Mucosa of descending colon (tissue), 3 donors: ENCODE results near the gene RHBDD1. TPM values are rescaled to one million over a fixed set of nuclear protein-coding genes. Genes with fewer than 3 reads are reported as not detected.

ENCODE experiments used
- ATAC-seq: fragments of 200-7000 bp; cut with Tn5 transposase; one replicate; pipeline ENCODE4 v1.9.1; 2020; ENCODE audit warnings: mild to moderate bottlenecking, moderate library complexity
- DNase-seq, 3 donors: peaks; one replicate each; pipeline ENCODE4 v3.0.0-alpha.2; 2020
- H3K36me3 ChIP-seq: fragments of 200-600 bp; one replicate; pipeline ENCODE4 v1.8.0; 2021; ENCODE audit warnings: low read depth, mild to moderate bottlenecking
- H3K4me1 ChIP-seq: fragments of 200-600 bp; one replicate; pipeline ENCODE4 v1.8.0; 2021; ENCODE audit warnings: low read depth, mild to moderate bottlenecking
- H3K4me3 ChIP-seq: fragments of 200-600 bp; one replicate; pipeline ENCODE4 v1.8.0; 2021; ENCODE audit warnings: mild to moderate bottlenecking
- H3K9me3 ChIP-seq: fragments of 200-600 bp; one replicate; pipeline ENCODE4 v1.8.0; 2021; ENCODE audit warnings: mild to moderate bottlenecking
- intact Hi-C, 2 donors: fragments of 100-400 bp; cut with DNase I in 1 of 2; cut with micrococcal nuclease in 1 of 2; formaldehyde crosslinking; loops; one replicate each; pipeline versions ENCODE4 v1.11.0 to v1.11.1; 2022; cut with DNase I, micrococcal nuclease
- total RNA-seq, 3 donors: library from RNA; stranded (reverse); fragmentation: NEBNext Ultra II Directional in 2 of 3; extraction: Animal tissue kit (Norgen Biotek cat#: 25700) in 2 of 3; gene quantifications; one replicate each; pipeline versions ENCODE4 v1.2.1 to v1.2.4, GENCODE V29; 2021 to 2023
- TF ChIP-seq, protein P1 (sequence below): fragments of 200-600 bp; IDR thresholded peaks from one replicate; pipeline ENCODE4 v1.8.0; 2022; ENCODE audit warnings: antibody characterized with exemption, mild to moderate bottlenecking
- donor health status: DM: no; HTN: no; CAD: no; lungs with moderate emphysema.
- donor health status: DM: no; HTN: no; CAD: no.
- donor health status: DM: no; HTN: yes; CAD: no.

RHBDD1 gene
- total RNA-seq, 3 donors from 2014 or later = 28.7 to 41.6 (median 30.5) TPM

DNA sequence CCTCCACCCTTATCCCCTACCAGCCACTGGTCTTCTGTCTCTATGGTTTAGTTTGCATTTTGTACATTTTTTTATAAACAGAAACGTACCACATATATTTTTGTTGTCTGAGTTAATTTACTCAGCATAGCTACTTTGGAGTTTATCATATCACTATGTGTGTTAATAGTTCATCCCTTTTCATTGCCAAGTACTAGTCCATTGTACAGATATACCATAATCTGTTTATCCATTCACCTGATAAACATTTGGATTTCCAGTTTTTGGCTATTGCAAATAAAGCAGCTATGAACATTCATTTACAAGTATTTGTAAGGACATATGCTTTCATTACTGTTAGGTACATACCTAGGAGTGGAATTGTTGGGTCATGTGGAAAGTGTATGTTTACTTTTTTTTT lies 123.6 kb downstream of the RHBDD1 start:
- ATAC-seq = no peak
- Histone ChIP-seq H3K9me3 (peaks cover 11% of the 10 kb centered on the region), H3K36me3 (no peaks in the 10 kb centered on the region), H3K4me1 (no peaks in the 10 kb centered on the region), H3K4me3 (no peak overlapping the region)
- intact Hi-C loops = no loop called here
- DNase-seq = no peak
- TF ChIP-seq, protein P1, sequence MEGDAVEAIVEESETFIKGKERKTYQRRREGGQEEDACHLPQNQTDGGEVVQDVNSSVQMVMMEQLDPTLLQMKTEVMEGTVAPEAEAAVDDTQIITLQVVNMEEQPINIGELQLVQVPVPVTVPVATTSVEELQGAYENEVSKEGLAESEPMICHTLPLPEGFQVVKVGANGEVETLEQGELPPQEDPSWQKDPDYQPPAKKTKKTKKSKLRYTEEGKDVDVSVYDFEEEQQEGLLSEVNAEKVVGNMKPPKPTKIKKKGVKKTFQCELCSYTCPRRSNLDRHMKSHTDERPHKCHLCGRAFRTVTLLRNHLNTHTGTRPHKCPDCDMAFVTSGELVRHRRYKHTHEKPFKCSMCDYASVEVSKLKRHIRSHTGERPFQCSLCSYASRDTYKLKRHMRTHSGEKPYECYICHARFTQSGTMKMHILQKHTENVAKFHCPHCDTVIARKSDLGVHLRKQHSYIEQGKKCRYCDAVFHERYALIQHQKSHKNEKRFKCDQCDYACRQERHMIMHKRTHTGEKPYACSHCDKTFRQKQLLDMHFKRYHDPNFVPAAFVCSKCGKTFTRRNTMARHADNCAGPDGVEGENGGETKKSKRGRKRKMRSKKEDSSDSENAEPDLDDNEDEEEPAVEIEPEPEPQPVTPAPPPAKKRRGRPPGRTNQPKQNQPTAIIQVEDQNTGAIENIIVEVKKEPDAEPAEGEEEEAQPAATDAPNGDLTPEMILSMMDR = no peak

DNA sequence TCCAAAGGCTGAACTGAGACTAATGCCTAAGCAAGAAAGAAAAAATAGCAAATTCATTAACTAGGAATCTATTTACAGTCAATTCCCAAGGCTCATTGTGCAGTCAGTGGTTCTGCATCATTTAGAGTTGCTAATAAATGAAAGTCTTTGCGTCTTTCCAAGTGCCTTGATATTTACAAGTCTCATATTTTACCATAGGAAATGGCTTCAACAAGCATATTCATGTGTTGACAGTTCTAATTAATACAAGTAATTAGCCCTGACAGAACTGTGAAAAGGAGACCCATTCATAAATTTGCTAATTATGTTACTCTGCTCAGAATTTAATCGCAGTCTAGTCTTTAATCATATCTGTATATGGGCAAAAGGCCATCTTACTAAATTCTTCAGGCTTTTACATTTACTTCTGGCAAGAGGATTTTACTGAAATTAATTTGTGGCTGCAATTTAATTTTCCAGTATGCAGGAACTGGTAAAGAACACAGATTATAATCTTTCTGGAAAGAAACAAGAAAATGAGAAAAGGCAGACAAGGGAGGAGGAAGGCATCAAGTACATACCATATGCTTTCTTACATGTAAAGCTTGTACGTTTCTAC lies 126.4 kb downstream of the RHBDD1 start:
- intact Hi-C loops = no loop called here
- Histone ChIP-seq H3K4me1 (no peaks in the 10 kb centered on the region), H3K36me3 (no peaks in the 10 kb centered on the region), H3K4me3 (no peak overlapping the region), H3K9me3 (peaks cover 11% of the 10 kb centered on the region)
- TF ChIP-seq, protein P1 = no peak
- no peak for DNase-seq
- ATAC-seq = no peak

DNA sequence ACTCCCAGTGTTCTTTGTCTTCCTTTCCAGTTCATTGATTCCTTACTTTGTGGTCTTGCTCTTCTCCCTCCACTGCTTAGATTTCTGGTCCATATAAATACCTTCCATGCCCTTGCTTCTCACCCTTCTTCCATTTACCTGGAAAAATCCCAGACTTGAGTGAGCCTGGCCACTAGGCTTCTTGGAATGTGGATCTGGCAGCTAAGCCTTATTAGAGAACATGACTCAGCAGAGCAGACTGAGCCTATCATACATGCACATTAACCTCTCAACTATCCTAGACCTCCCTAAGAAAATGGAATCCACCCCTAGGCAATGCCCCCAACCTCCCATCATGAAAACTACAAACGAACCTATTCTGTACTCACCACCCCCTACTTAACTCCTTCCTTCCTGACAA lies 127.7 kb downstream of the RHBDD1 start:
- Histone ChIP-seq H3K36me3 (no peaks in the 10 kb centered on the region), H3K9me3 (peaks cover 11% of the 10 kb centered on the region), H3K4me1 (no peaks in the 10 kb centered on the region), H3K4me3 (no peak overlapping the region)
- intact Hi-C loops = no loop called here
- DNase-seq (no peak), ATAC-seq (no peak)
- TF ChIP-seq, protein P1 = no peak

DNA sequence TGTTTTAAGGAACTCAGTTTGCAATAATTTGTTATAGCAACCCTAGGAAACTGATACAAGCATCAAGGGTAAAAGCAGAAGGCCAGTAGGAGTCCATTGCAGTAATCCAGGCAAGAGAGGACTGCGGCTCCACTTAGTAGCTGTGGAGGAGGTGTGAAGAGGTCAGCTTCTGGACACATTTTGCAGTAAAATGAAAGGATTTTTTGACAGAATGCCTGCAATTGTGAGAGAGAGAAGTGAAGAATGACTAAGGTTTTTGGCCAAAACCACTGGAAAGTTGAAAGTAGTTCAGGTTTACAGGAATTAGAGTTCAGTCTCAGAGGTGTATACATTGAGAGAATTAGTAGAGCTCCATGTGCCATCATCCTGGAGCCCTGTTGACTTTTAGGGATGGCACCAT lies 129.5 kb downstream of the RHBDD1 start:
- Histone ChIP-seq H3K4me1 (no peaks in the 10 kb centered on the region), H3K9me3 (no peaks in the 10 kb centered on the region), H3K36me3 (no peaks in the 10 kb centered on the region), H3K4me3 (no peak overlapping the region)
- ATAC-seq (no peak), DNase-seq (no peak)
- TF ChIP-seq, protein P1 = no peak
- intact Hi-C loops = no loop called here

DNA sequence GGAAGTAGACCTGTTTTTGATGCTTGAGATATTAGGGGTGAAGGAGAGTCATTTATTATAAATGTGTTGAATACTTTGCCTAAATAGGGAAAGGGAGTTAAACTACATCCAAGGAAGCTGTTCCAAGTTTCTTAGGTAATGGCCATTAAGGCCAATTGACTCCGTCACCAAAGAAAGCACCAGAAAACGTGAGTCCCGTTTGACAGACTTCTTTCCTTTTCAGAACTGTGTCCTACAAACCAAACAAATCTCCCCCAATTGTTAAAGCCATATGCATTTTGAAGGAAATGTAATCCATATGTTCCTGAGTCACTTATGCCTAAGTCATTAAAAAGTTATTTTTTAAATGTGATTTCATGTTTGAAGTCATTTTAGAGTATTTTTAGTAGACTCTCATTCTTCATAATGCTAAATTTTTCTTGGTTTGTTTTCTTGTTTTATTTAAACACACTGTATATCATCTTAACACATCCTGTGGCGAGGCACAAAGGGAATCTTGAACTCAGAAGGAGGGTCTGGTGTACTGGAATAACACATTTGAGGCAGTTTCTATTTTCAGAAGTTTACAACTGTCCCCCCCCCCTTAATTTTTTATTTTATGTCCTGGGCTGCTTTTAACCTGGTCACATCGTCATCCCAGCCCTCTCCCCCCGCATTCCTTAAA lies 133.7 kb downstream of the RHBDD1 start:
- Histone ChIP-seq H3K4me1 (no peaks in the 10 kb centered on the region), H3K4me3 (no peak overlapping the region), H3K36me3 (no peaks in the 10 kb centered on the region), H3K9me3 (no peaks in the 10 kb centered on the region)
- TF ChIP-seq, protein P1 = no peak
- ATAC-seq (no peak), DNase-seq (no peak)
- intact Hi-C loops = no loop called here
